ENCODE measurements around the gene ZNF263. TPM values are rescaled to one million over a fixed set of nuclear protein-coding genes. Genes with fewer than 3 reads are reported as not detected.

The ZNF263 gene
- total RNA-seq, 1 experiment from 2014 or later = 34.8 TPM

GRCh38 chr16:3328104-3328503 lies 44.8 kb downstream of the ZNF263 start:
- no peak overlapping the region for H3K27ac ChIP-seq (ENCODE audit: low read depth, low read length, poor library complexity, severe bottlenecking)
- TF ChIP-seq EZH2 (IDR thresholded peaks at IDR 0.05; ENCODE audit: borderline replicate concordance, low read depth, low read length, poor library complexity, severe bottlenecking) (no peak), CTCF (conservative IDR thresholded peaks at IDR 0.05; ENCODE audit: low read depth, low read length) (no peak)
- no peaks in the 10 kb centered on the region for H3K4me1 ChIP-seq (ENCODE audit: insufficient read depth, low read length, poor library complexity, severe bottlenecking)
- no TSS peak for BruUV-seq (replicated peaks)
- H3K9me3 ChIP-seq (ENCODE audit: low read depth, low read length, poor library complexity, severe bottlenecking) = no peaks in the 10 kb centered on the region
- no peak for DNase-seq (ENCODE audit: low spot score)
- intact Hi-C loops (cut with micrococcal nuclease; ENCODE audit: unreplicated experiment) = no loop called here
- CTCF ChIA-PET = no interaction called here
- H3K4me3 ChIP-seq (ENCODE audit: low read depth, low read length, poor library complexity, severe bottlenecking) = no peak overlapping the region
- no peaks in the 10 kb centered on the region for H3K36me3 ChIP-seq (ENCODE audit: insufficient read depth, low read length, poor library complexity, severe bottlenecking)
- H3K27me3 ChIP-seq (replicated peaks; ENCODE audit: insufficient read depth, low read depth, low read length, poor library complexity) = no peaks in the 10 kb centered on the region
- POLR2A ChIA-PET (ENCODE audit: low non-redundant PET) = no interaction called here

GRCh38 chr16:3328643-3329042 lies 45.4 kb downstream of the ZNF263 start:
- no peaks in the 10 kb centered on the region for H3K27me3 ChIP-seq (replicated peaks; ENCODE audit: insufficient read depth, low read depth, low read length, poor library complexity)
- ChIA-PET CTCF (no interaction called here), POLR2A (ENCODE audit: low non-redundant PET) (no interaction called here)
- no peaks in the 10 kb centered on the region for H3K9me3 ChIP-seq (ENCODE audit: low read depth, low read length, poor library complexity, severe bottlenecking)
- H3K36me3 ChIP-seq (ENCODE audit: insufficient read depth, low read length, poor library complexity, severe bottlenecking) = no peaks in the 10 kb centered on the region
- TF ChIP-seq EZH2 (IDR thresholded peaks at IDR 0.05; ENCODE audit: borderline replicate concordance, low read depth, low read length, poor library complexity, severe bottlenecking) = no peak
- BruUV-seq (replicated peaks) = no TSS peak
- H3K4me3 ChIP-seq (ENCODE audit: low read depth, low read length, poor library complexity, severe bottlenecking) = no peak overlapping the region
- DNase-seq (ENCODE audit: low spot score) = no peak
- no peak overlapping the region for H3K27ac ChIP-seq (ENCODE audit: low read depth, low read length, poor library complexity, severe bottlenecking)
- no peaks in the 10 kb centered on the region for H3K4me1 ChIP-seq (ENCODE audit: insufficient read depth, low read length, poor library complexity, severe bottlenecking)
- intact Hi-C loops (cut with micrococcal nuclease; ENCODE audit: unreplicated experiment) = no loop called here

Other genes starting within 250 kb of the ZNF263 start
- not detected in 2 replicates for gene BICDL2, start 246.5 kb upstream of the ZNF263 start, total RNA-seq (2021)
- 0.80 and 1.3 TPM in 2 replicates for gene MMP25, start 236.9 kb upstream of the ZNF263 start, total RNA-seq (2021)
- 4.5 and 7.7 TPM in 2 replicates for gene IL32, start 217.9 kb upstream of the ZNF263 start, total RNA-seq (2021)
- not detected in 2 replicates for gene ZSCAN10, start 184.2 kb upstream of the ZNF263 start, total RNA-seq (2021)
- gene ZNF205, start 170.9 kb upstream of the ZNF263 start, total RNA-seq (2021) = 16.8 and 19.0 TPM in 2 replicates
- 16.0 and 16.1 TPM in 2 replicates for gene ZNF213, start 148.5 kb upstream of the ZNF263 start, total RNA-seq (2021)
- gene OR1F1, start 95.3 kb upstream of the ZNF263 start, total RNA-seq (2021) = not detected in 2 replicates
- gene ZNF200, start 48.3 kb upstream of the ZNF263 start, total RNA-seq (2021) = 10.8 and 13.0 TPM in 2 replicates
- gene MEFV, start 26.9 kb upstream of the ZNF263 start, total RNA-seq (2021) = not detected in 2 replicates
- gene TIGD7, start 21.9 kb downstream of the ZNF263 start, total RNA-seq (2021) = 5.7 and 7.9 TPM in 2 replicates
- gene ZNF75A, start 22.0 kb downstream of the ZNF263 start, total RNA-seq (2021) = 40.9 and 44.5 TPM in 2 replicates
- gene OR2C1, start 72.4 kb downstream of the ZNF263 start, total RNA-seq (2021) = not detected in 2 replicates
- gene ZSCAN32, start 117.5 kb downstream of the ZNF263 start, total RNA-seq (2021) = 17.2 and 17.3 TPM in 2 replicates
- gene ZNF174, start 117.7 kb downstream of the ZNF263 start, total RNA-seq (2021) = 12.2 and 13.7 TPM in 2 replicates
- 2.4 and 2.8 TPM in 2 replicates for gene ZNF597, start 160.0 kb downstream of the ZNF263 start, total RNA-seq (2021)
- 39.4 and 40.7 TPM in 2 replicates for gene NAA60, start 160.2 kb downstream of the ZNF263 start, total RNA-seq (2021)
- gene C16orf90, start 212.0 kb downstream of the ZNF263 start, total RNA-seq (2021) = not detected in 2 replicates
- 22.6 and 36.5 TPM in 2 replicates for gene CLUAP1, start 217.5 kb downstream of the ZNF263 start, total RNA-seq (2021)